IMR-90 (cell line): Measurements from ENCODE around the gene KATNAL2. TPM values are rescaled to one million over a fixed set of nuclear protein-coding genes. Genes with fewer than 3 reads are reported as not detected.

Experiments used
- ATAC-seq: fragments of 200-7000 bp; cut with Tn5 transposase; 2 replicates; pipeline ENCODE4 v1.9.1; 2020; ENCODE audit warnings: low read depth, mild to moderate bottlenecking, moderate library complexity
- BruUV-seq: library from RNA; stranded (reverse); fragments of 400-500 nt; replicated peaks from 2 replicates; lab custom pipeline; 2021; lab: Mats Ljungman, UMichigan
- CTCF ChIA-PET: fragments of 300-600 bp; formaldehyde crosslinking; extraction: SDS; loops from one replicate; lab custom pipeline; 2021; ENCODE audit warnings: antibody characterized with exemption; lab: Yijun Ruan, JAX
- POLR2A ChIA-PET: fragments of 300-600 bp; sonication (Branson Sonifier 250); formaldehyde crosslinking; loops from one replicate; lab custom pipeline; 2022; ENCODE audit warnings: antibody characterized with exemption; ENCODE audit not compliant: unreplicated experiment; lab: Charles Lee
- DNase-seq: peaks from one replicate; pipeline ENCODE4 v3.0.0; 2013
- H2AFZ ChIP-seq: replicated peaks from 2 replicates; pipeline ENCODE3; 2013; ENCODE audit warnings: low read length, mild to moderate bottlenecking; ENCODE audit not compliant: poor library complexity
- H2AK5ac ChIP-seq: 2 replicates; pipeline ENCODE4 v1.6.1; 2013; ENCODE audit warnings: low read depth, low read length, inconsistent platforms
- H2AK9ac ChIP-seq: replicated peaks from 2 replicates; pipeline ENCODE3; 2013; ENCODE audit warnings: mild to moderate bottlenecking, low read depth, low read length, moderate library complexity; ENCODE audit not compliant: poor library complexity
- H2BK120ac ChIP-seq: 2 replicates; pipeline ENCODE4 v1.6.1; 2013; ENCODE audit warnings: low read depth, low read length, inconsistent platforms
- H2BK15ac ChIP-seq: 3 replicates; pipeline ENCODE4 v1.6.1; 2013; ENCODE audit warnings: low read depth, low read length, inconsistent platforms
- H2BK20ac ChIP-seq: 2 replicates; pipeline ENCODE4 v1.6.1; 2013; ENCODE audit warnings: low read depth, mild to moderate bottlenecking, inconsistent platforms, low read length, moderate library complexity
- H2BK5ac ChIP-seq: 2 replicates; pipeline ENCODE4 v1.6.1; 2013; ENCODE audit warnings: mild to moderate bottlenecking, low read depth, low read length, inconsistent platforms; ENCODE audit not compliant: poor library complexity, severe bottlenecking
- H3K14ac ChIP-seq: replicated peaks from 2 replicates; pipeline ENCODE4 v1.6.1; 2013; ENCODE audit warnings: low read depth, low read length, inconsistent platforms
- H3K18ac ChIP-seq: 2 replicates; pipeline ENCODE4 v1.6.1; 2013; ENCODE audit warnings: low read depth, low read length, control low read depth
- H3K23ac ChIP-seq: 2 replicates; pipeline ENCODE4 v1.6.1; 2013; ENCODE audit warnings: low read depth, low read length, inconsistent platforms
- H3K27ac ChIP-seq: 2 replicates; pipeline ENCODE4 v1.5.1; 2013; ENCODE audit warnings: mild to moderate bottlenecking, control low read depth, low read length; ENCODE audit not compliant: insufficient read depth
- H3K27me3 ChIP-seq: 2 replicates; pipeline ENCODE4 v1.6.1; 2013; ENCODE audit warnings: low read length; ENCODE audit not compliant: control insufficient read depth, insufficient read depth
- H3K36me3 ChIP-seq: 2 replicates; pipeline ENCODE4 v1.6.1; 2013; ENCODE audit warnings: low read length, mixed read lengths; ENCODE audit not compliant: control insufficient read depth, insufficient read depth
- H3K4ac ChIP-seq: 2 replicates; pipeline ENCODE4 v1.6.1; 2013; ENCODE audit warnings: low read depth, low read length, inconsistent platforms
- H3K4me1 ChIP-seq: 2 replicates; pipeline ENCODE4 v1.6.1; 2013; ENCODE audit warnings: low read length, mixed read lengths; ENCODE audit not compliant: control insufficient read depth, insufficient read depth
- H3K4me2 ChIP-seq: 2 replicates; pipeline ENCODE4 v1.6.1; 2013; ENCODE audit warnings: low read depth, mild to moderate bottlenecking, control low read depth, low read length, moderate library complexity
- H3K4me3 ChIP-seq: 2 replicates; pipeline ENCODE4 v1.5.1; 2013; ENCODE audit warnings: low read depth, mild to moderate bottlenecking, control low read depth, low read length, moderate library complexity; ENCODE audit not compliant: insufficient read depth
- H3K56ac ChIP-seq: 2 replicates; pipeline ENCODE4 v1.6.1; 2013; ENCODE audit warnings: low read length, inconsistent platforms; ENCODE audit not compliant: insufficient read depth; ENCODE audit errors: extremely low read depth
- H3K79me1 ChIP-seq, 2 experiments: 2 replicates each; pipeline ENCODE4 v1.6.1; 2013; ENCODE audit warnings: low read length in 2 of 2, inconsistent platforms in 1 of 2, low read depth in 1 of 2
- H3K9ac ChIP-seq: 2 replicates; pipeline ENCODE4 v1.6.1; 2013; ENCODE audit warnings: low read depth, low read length, control low read depth
- H3K9me1 ChIP-seq: 2 replicates; pipeline ENCODE4 v1.6.1; 2013; ENCODE audit warnings: low read length, inconsistent platforms; ENCODE audit not compliant: insufficient read depth
- H3K9me3 ChIP-seq: 2 replicates; pipeline ENCODE4 v1.6.1; 2013; ENCODE audit warnings: low read length; ENCODE audit not compliant: control insufficient read depth, insufficient read depth
- H4K20me1 ChIP-seq: 2 replicates; pipeline ENCODE4 v1.6.1; 2013; ENCODE audit warnings: low read length, inconsistent platforms; ENCODE audit not compliant: insufficient read depth
- H4K5ac ChIP-seq: 2 replicates; pipeline ENCODE4 v1.6.1; 2013; ENCODE audit warnings: mild to moderate bottlenecking, low read depth, low read length, control low read depth
- H4K8ac ChIP-seq, 2 experiments: 2 replicates each; pipeline ENCODE4 v1.6.1; 2013; ENCODE audit warnings: low read depth in 2 of 2, low read length in 2 of 2, control low read depth in 1 of 2, inconsistent platforms in 1 of 2
- H4K91ac ChIP-seq: 2 replicates; pipeline ENCODE4 v1.6.1; 2013; ENCODE audit warnings: low read depth, low read length, inconsistent platforms; ENCODE audit not compliant: insufficient read depth
- BHLHE40 ChIP-seq: fragments of 150-350 bp; IDR thresholded peaks from 2 replicates; pipeline ENCODE4 v1.6.1; 2016; ENCODE audit warnings: mild to moderate bottlenecking, low read depth, low read length
- CEBPB ChIP-seq: IDR thresholded peaks from 2 replicates; pipeline ENCODE4 v1.6.1; 2012; ENCODE audit warnings: low read depth, low read length, improper control_type of control experiment
- CHD1 ChIP-seq: IDR thresholded peaks from 2 replicates; pipeline ENCODE4 v1.6.1; 2012; ENCODE audit warnings: low read depth, low read length, improper control_type of control experiment
- FOS ChIP-seq: fragments of 150-350 bp; IDR thresholded peaks from 2 replicates; pipeline ENCODE4 v1.6.1; 2016; ENCODE audit warnings: low read depth, low read length
- MAFK ChIP-seq: IDR thresholded peaks from 2 replicates; pipeline ENCODE4 v1.6.1; 2012; ENCODE audit warnings: low read depth, low read length, improper control_type of control experiment
- MAZ ChIP-seq: IDR thresholded peaks from 2 replicates; pipeline ENCODE4 v1.6.1; 2012; ENCODE audit warnings: low read depth, mild to moderate bottlenecking, low read length, improper control_type of control experiment, moderate library complexity, borderline replicate concordance
- MXI1 ChIP-seq: IDR thresholded peaks from 2 replicates; pipeline ENCODE4 v1.6.1; 2012; ENCODE audit warnings: low read depth, mild to moderate bottlenecking, low read length, moderate library complexity, borderline replicate concordance
- NFE2L2 ChIP-seq: fragments of 150-350 bp; IDR thresholded peaks from 2 replicates; pipeline ENCODE4 v1.6.1; 2016; ENCODE audit warnings: low read depth, mild to moderate bottlenecking, low read length
- POLR2A ChIP-seq: IDR thresholded peaks from 2 replicates; pipeline ENCODE4 v1.6.1; 2012; ENCODE audit warnings: mild to moderate bottlenecking, low read depth, low read length
- RAD21 ChIP-seq: IDR thresholded peaks from 2 replicates; pipeline ENCODE4 v1.6.1; 2012; ENCODE audit warnings: low read length, improper control_type of control experiment
- RCOR1 ChIP-seq: IDR thresholded peaks from 2 replicates; pipeline ENCODE4 v1.6.1; 2012; ENCODE audit warnings: mild to moderate bottlenecking, low read length, improper control_type of control experiment; ENCODE audit not compliant: insufficient replicate concordance
- RFX5 ChIP-seq: IDR thresholded peaks from 2 replicates; pipeline ENCODE4 v1.8.0; 2012; ENCODE audit warnings: low read depth, mild to moderate bottlenecking, low read length, moderate library complexity
- SMC3 ChIP-seq: fragments of 150-350 bp; IDR thresholded peaks from 2 replicates; pipeline ENCODE4 v1.6.1; 2016; ENCODE audit warnings: low read depth, mild to moderate bottlenecking, antibody characterized with exemption, low read length, moderate library complexity
- WGBS, 2 experiments: methylation state at CpG; one replicate each; pipeline versions ENCODE4 v1.1.5 to v1.1.7; 2013; ENCODE audit warnings: missing lambda C conversion rate in 2 of 2; ENCODE audit not compliant: insufficient read length in 1 of 2; ENCODE audit errors: extremely low coverage in 2 of 2; 5-methylcytosine and 5-hydroxymethylcytosine counted together
- dilution Hi-C: fragments of 300-500 bp; cut with HindIII; formaldehyde crosslinking; loops from one replicate; pipeline ENCODE4 v1.14.3; 2018; ENCODE audit warnings: low sequenced_read_pairs; ENCODE audit not compliant: unreplicated experiment
- in situ Hi-C: fragments of 300-500 bp; cut with MboI; formaldehyde crosslinking; loops from 3 replicates; pipeline ENCODE4 v1.14.3; 2019; ENCODE audit warnings: low sequenced_read_pairs, inconsistent platforms, mixed read lengths
- intact Hi-C: fragments of 100-400 bp; cut with micrococcal nuclease; formaldehyde crosslinking; loops from 2 replicates; pipeline ENCODE4 v1.10.0; 2022
- polyA plus RNA-seq, 3 experiments: library from polyadenylated mRNA; depleted of rRNA; stranded (reverse); fragments of >200 nt; gene quantifications; 2 replicates each; pipeline ENCODE4 v1.2.3, GENCODE V29; 2012; ENCODE audit warnings: low replicate concordance in 1 of 3
- total RNA-seq: library from RNA; depleted of rRNA; stranded (reverse); fragments of >200 nt; gene quantifications from 2 replicates; pipeline ENCODE4 v1.2.3, GENCODE V29; 2012
- TF ChIP-seq, protein P1 (sequence below): fragments of 150-350 bp; IDR thresholded peaks from 2 replicates; pipeline ENCODE4 v1.6.1; 2017; ENCODE audit warnings: mild to moderate bottlenecking, antibody characterized with exemption, low read length, low read depth
- TF ChIP-seq, protein P2 (sequence below): fragments of 150-350 bp; IDR thresholded peaks from 2 replicates; pipeline ENCODE4 v1.6.1; 2016; ENCODE audit warnings: low read depth, mild to moderate bottlenecking, low read length, moderate library complexity, borderline replicate concordance
- TF ChIP-seq, protein P3 (sequence below): conservative IDR thresholded peaks from 2 replicates; pipeline ENCODE4 v1.5.1; 2012; ENCODE audit warnings: mild to moderate bottlenecking, low read depth, low read length, improper control_type of control experiment

Gene KATNAL2
- total and polyA plus RNA-seq, 2 of the 4 experiments (the other 2 are of a cell fraction): 0.90 to 2.3 TPM

DNA sequence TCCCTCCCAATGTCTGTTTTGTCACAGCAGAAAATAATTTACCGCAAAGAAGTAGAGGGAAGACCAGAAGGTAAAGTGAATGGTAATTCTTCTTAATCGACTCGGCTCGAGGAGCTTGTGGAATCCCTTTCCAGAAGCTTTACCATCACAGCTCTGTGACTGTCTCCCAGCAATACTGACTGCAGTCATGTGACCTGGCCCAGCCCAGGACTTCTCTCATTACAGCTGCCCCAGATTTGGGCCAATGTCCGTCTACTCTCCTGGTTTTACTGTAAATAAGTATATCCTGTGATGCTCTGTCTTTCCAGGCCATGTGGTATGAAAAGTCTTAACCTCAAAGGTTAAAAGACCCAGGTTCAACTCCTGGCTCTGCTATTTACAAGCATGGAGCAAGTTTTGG lies 137.0 kb downstream of the KATNAL2 start:
- H3K79me1 ChIP-seq: no peaks in the 10 kb centered on the region
- intact Hi-C loops (no loop called here), in situ Hi-C loops (no loop called here), dilution Hi-C loops (no loop called here)
- no peak overlapping the region for H3K9ac ChIP-seq
- ATAC-seq: no peak
- no peaks in the 10 kb centered on the region for H3K36me3 ChIP-seq
- H3K14ac ChIP-seq: no peak overlapping the region
- no peak overlapping the region for H2BK15ac ChIP-seq
- H2BK20ac ChIP-seq: no peak overlapping the region
- no peak overlapping the region for H2AK9ac ChIP-seq
- H2BK5ac ChIP-seq: no peak overlapping the region
- no peaks in the 10 kb centered on the region for H4K20me1 ChIP-seq
- H3K4ac ChIP-seq: no peak overlapping the region
- BruUV-seq: no TSS peak
- WGBS, 2 experiments: no CpG with 5 or more reads among the region's 5 CpGs
- no peaks in the 10 kb centered on the region for H3K9me3 ChIP-seq
- POLR2A ChIA-PET: no interaction called here
- no peak overlapping the region for H2AK5ac ChIP-seq
- no peak overlapping the region for H4K91ac ChIP-seq
- H3K4me1 ChIP-seq: no peaks in the 10 kb centered on the region
- no peak overlapping the region for H3K4me2 ChIP-seq
- TF ChIP-seq, protein P1, sequence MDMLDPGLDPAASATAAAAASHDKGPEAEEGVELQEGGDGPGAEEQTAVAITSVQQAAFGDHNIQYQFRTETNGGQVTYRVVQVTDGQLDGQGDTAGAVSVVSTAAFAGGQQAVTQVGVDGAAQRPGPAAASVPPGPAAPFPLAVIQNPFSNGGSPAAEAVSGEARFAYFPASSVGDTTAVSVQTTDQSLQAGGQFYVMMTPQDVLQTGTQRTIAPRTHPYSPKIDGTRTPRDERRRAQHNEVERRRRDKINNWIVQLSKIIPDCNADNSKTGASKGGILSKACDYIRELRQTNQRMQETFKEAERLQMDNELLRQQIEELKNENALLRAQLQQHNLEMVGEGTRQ: no peak
- no peak for TF ChIP-seq MAZ
- TF ChIP-seq RFX5: no peak
- TF ChIP-seq RAD21: no peak
- TF ChIP-seq POLR2A: no peak
- TF ChIP-seq FOS: no peak
- TF ChIP-seq, protein P2, sequence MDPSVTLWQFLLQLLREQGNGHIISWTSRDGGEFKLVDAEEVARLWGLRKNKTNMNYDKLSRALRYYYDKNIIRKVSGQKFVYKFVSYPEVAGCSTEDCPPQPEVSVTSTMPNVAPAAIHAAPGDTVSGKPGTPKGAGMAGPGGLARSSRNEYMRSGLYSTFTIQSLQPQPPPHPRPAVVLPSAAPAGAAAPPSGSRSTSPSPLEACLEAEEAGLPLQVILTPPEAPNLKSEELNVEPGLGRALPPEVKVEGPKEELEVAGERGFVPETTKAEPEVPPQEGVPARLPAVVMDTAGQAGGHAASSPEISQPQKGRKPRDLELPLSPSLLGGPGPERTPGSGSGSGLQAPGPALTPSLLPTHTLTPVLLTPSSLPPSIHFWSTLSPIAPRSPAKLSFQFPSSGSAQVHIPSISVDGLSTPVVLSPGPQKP: no peak
- TF ChIP-seq RCOR1: no peak
- no peak for TF ChIP-seq CEBPB
- TF ChIP-seq NFE2L2: no peak
- TF ChIP-seq MAFK: no peak
- TF ChIP-seq BHLHE40: no peak
- no peak for TF ChIP-seq SMC3
- TF ChIP-seq CHD1: no peak
- TF ChIP-seq MXI1: no peak
- TF ChIP-seq, protein P3, sequence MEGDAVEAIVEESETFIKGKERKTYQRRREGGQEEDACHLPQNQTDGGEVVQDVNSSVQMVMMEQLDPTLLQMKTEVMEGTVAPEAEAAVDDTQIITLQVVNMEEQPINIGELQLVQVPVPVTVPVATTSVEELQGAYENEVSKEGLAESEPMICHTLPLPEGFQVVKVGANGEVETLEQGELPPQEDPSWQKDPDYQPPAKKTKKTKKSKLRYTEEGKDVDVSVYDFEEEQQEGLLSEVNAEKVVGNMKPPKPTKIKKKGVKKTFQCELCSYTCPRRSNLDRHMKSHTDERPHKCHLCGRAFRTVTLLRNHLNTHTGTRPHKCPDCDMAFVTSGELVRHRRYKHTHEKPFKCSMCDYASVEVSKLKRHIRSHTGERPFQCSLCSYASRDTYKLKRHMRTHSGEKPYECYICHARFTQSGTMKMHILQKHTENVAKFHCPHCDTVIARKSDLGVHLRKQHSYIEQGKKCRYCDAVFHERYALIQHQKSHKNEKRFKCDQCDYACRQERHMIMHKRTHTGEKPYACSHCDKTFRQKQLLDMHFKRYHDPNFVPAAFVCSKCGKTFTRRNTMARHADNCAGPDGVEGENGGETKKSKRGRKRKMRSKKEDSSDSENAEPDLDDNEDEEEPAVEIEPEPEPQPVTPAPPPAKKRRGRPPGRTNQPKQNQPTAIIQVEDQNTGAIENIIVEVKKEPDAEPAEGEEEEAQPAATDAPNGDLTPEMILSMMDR: no peak
- DNase-seq: no peak
- no peak overlapping the region for H4K8ac ChIP-seq
- no peak overlapping the region for H3K23ac ChIP-seq
- H3K18ac ChIP-seq: no peak overlapping the region
- no peak overlapping the region for H2AFZ ChIP-seq
- no peaks in the 10 kb centered on the region for H3K27me3 ChIP-seq
- H3K9me1 ChIP-seq: no peaks in the 10 kb centered on the region
- no peak overlapping the region for H3K4me3 ChIP-seq
- no peak overlapping the region for H3K27ac ChIP-seq
- no peak overlapping the region for H2BK120ac ChIP-seq
- H3K56ac ChIP-seq: no peak overlapping the region
- H4K5ac ChIP-seq: no peak overlapping the region
- CTCF ChIA-PET: interaction anchor here (0.6 to 1.1 kb wide), 2 partner anchors 22 to 150 kb away, joined by 3 read pairs; no protein-coding TSS in a partner anchor
